Left ventricle myocardium superior (tissue), 1 donor: ENCODE measurements around the gene TMEM91. TPM values are rescaled to one million over a fixed set of nuclear protein-coding genes. Genes with fewer than 3 reads are reported as not detected.
A peak's percentile ranks its signal among the peaks of the same experiment; 100 is the strongest.

Experiments used
- ATAC-seq: fragments of 200-7000 bp; cut with Tn5 transposase; one replicate; pipeline ENCODE4 v1.9.1; 2020; ENCODE audit warnings: mild to moderate bottlenecking, moderate library complexity
- DNase-seq: peaks from one replicate; pipeline ENCODE4 v3.0.0-alpha.2; 2020
- intact Hi-C: fragments of 100-400 bp; cut with micrococcal nuclease; formaldehyde crosslinking; loops from one replicate; pipeline ENCODE4 v1.11.0; 2022
- total RNA-seq: library from RNA; stranded (reverse); fragmentation: NEBNext Ultra II Directional; extraction: Animal tissue kit (Norgen Biotek cat#: 25700); gene quantifications from one replicate; pipeline ENCODE4 v1.2.1, GENCODE V29; 2021
- donor health status: DM: no; HTN: yes; CAD: no; lungs with severe emphysema.

Gene TMEM91
- total RNA-seq, 1 donor from 2014 or later, result 3.6 TPM

DNA sequence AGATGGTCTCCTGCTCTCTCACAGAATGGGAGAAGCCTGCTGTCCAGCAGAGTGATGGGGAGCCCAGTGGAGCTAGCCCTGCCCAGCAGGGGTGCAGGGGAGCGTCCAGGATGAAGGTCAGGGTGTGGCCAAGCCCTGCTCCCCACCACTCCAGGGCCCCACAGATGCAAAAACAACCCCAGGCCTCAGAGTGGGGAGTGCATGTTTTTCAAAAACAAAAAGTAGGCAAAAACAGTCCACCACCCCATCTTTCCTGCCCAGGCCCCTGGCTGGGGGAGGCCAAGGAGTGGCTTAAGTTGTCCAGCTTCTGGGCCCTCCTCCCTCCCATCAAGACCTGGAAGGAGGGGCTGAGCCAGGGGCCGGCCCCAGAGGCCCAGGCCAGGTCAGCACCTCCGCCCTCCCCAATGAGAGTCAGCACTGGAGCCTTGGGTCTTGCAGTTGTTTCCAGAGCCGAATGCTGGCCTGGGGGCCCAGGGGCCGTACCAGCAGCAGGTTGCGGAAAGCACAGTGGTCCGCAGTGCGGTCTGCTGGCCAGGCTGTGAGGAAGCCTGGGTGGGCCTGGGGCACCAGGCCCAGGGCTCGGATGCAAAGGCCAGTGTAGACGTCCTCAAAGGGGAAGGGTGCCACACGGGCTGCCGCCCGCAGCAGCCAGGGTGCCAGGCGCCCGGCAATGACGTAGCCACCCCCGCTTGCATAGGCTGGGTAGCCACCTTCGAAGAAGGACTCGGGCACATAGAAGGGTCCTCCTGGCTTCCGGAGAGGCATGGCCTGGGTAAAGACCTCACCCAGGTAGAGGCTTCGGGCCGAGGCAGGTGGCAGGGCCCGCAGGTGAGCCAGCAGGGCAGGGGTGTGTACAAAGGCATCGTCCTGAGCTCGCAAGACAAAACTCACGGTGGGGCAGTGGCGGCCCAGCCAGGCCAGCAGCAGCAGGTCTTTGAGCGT, 49.1 kb downstream of the TMEM91 start:
- intact Hi-C loops, result no loop called here
- DNase-seq (no peak), ATAC-seq (no peak)

DNA sequence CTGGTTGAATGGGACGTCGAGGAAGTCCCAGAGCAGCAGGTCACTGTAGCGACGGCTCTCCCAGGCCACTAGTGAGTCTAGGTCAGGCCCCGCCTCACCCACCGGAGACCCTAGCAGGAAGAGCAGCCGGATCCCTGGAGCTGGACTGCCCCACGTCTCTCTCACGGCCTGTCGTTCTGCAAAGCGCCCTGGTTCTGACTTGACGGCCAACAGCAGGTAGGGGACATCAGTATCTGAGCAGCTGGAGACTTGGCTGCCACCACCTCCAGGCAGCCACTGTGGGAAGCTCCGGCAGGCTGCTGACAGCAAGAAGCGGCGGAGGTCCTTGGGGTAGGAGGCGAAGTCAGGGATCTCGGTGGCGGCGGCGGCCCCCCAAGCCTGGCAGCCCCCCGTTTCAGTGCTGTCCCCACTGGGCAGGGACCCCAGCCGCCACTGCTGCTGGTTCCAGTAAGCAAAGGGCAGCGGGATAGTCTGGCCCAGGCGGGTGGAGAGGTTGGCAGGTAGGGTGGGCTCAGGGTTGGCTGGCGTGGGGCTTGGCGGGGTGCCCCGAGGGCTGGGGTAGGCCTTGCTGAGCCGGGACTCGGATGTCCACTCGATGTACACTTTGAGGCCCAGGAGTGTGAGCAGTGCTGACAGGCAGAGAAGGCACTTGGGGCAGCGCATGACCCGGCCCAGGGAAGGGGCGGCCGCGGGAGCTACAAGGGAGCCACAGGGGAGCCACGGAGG, 49.9 kb downstream of the TMEM91 start:
- intact Hi-C loops, result no loop called here
- ATAC-seq (peak; percentile 25), DNase-seq (peak; percentile 53)

DNA sequence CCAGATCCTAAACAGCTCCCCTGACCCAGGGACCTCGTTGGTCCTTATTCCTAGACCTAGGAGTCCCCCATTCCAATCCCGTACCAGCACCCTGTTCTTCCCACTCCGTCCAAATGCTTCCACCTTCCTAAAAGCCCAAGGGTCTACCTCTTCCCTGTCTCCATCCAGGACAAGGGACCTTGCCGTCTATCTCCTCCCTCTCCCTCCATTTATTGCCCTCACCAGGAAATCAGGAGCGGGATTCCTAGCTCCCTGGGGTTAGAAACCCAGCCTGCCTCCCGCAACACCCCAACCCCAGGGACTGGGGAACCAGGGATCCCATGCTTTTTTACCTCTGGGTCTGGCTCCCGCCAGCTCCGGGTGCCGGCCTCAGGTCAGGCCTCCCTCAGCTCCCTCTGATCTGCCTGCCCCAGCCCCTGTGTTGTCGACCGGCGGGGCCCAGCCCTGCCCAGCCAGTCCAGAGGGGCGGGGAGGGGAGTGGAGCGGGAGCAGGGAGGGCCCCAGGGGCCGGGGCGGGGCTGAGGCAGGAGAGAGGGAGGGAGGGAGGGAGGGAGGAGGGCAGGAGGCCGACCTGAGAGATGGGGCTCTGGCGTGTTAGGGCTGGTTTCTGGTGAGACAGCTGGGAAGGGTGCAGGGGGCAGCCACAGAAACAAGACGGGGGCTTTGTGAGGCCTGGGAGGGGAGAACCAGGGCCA, 50.8 kb downstream of the TMEM91 start, which contains the start of gene B3GNT8:
B3GNT8 (minus strand) TSS at position 423 of the 695 bp plus-strand sequence. CDS start 596 bp downstream, outside the sequence.
- peak; percentile 84 for ATAC-seq
- intact Hi-C loops, result no loop called here

DNA sequence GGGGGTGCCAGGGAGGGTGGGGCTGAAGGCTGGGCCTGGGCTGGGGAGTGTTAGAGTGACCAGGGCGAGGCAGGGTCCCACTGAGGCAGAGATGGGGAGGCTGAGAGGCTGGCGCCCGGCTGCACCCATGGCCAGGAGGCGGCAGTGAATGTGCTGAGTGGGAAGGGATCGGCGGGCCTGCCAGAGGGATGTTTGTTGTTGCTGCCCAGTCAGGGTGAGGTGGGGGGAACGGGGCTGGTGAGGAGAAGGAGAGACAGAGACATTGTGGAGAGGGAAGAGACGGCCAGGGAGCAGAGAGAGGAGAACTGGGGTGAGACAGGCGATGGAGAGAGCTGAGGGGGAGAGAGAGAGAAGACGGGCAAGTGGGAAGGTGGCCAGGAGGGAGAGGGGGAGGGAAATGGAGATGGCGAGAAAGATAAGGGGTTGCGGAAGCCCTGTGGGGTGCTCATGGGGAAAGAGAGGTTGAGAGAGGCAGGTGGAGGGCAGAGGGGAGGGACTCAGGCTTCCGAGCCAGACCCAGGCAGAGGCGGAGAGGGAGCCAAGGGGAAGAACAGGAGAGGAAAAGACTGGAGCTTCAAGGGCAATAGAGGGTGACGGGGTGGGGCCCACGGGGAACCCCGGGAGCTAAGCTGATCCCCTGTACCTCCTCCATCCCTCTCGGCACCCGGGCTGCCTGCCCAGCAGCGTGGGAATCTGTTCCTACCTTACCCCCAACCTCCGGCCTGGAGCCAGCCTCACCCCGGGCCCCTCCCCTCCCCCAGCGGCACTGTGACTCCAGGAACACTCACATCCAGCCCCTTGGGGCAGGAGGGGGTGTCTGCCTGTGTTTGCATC, 51.5 kb downstream of the TMEM91 start:
- ATAC-seq, result peak; percentile 29
- peak; percentile 73 for DNase-seq
- intact Hi-C loops, result no loop called here

More for the DNA sequence above, 50.8 kb downstream of the TMEM91 start, which contains the start of gene B3GNT8:
- peak; percentile 94 for DNase-seq

DNA sequence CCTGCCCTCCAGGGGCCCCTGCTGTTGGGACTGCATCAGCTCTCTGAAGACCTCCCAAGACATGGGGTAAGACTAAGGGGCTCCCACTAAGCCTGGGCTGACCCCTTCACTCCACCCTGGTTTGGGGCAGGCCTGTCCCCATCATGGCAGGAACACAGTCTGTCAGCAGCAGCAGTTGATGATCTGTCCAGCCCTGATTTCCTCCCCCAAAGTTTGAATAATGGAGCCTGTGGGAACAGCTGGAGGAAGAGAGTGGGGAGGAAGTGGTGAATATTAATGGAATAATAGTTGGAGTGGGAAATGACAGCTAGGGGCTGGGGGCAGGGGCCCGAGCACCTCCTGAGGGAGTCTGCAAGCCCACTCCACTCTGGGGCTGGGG, 52.1 kb downstream of the TMEM91 start:
- intact Hi-C loops, result no loop called here
- DNase-seq, result no peak
- no peak for ATAC-seq

DNA sequence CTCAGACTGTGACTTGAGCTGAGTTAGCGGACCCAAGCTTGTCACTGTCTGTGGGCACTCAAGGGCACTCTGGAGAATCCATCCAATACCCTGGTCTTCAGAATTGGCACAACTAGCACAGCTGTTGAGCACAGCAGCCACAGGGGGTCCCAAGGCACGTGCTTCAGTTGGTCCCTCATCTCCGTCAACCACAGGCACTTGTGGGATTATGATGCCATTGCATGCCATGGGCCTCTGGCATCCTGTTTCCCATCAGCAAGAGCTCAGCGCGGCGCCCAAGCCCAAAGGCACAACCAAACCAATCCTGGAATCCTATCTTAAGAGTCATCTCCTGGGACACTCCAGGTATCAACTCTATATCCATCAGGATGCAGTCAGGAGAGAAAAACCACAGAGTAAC, 54.6 kb downstream of the TMEM91 start:
- no peak for DNase-seq
- no peak for ATAC-seq
- intact Hi-C loops, result no loop called here

DNA sequence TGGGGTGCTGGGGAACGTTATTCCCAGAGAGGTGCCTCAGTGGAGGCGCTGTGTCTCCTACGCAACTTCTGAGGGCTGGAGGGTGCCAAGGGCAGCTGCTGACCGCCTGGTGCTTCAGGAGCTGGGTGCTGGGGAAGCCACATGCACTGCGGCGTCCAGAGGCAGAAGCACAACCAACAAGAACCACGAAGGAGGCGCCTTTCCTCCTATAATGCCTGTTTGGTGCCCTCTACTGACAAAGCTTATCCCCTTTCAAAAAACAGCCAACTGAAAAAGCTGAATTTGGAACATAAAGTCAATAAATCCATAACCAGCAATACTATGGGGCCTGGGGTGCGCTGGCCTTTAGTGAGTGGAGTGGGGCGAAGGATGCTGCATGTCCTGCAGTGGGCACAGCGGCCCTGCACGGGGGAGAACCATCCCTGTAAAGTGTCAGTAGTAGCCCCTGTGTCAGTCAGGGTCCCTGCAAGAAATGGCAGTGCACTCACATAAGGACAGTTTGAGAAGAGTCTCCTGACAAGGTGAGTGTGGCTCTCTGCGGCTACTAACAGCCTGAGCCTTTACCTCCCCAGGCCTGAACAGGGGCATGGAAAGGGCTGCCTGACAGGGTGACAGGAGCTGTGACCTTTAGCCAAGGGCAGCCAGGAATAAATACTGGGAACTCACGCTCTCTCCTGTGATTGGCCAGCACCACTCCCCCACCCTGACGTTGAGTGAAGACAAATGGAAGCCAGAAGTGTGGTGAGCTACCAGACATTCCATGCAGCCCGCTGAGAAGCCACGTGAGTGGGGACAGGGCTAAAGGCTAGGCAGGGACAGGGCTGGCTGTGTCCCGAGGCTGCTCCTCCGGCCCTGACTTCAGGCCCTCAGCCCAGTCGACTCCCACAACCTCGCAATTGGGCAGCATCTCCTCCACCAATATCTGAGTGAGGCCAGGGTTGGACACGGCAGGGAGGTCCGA, 55.4 kb downstream of the TMEM91 start:
- ATAC-seq (peak; percentile 82), DNase-seq (peak; percentile 88)
- intact Hi-C loops, result no loop called here

DNA sequence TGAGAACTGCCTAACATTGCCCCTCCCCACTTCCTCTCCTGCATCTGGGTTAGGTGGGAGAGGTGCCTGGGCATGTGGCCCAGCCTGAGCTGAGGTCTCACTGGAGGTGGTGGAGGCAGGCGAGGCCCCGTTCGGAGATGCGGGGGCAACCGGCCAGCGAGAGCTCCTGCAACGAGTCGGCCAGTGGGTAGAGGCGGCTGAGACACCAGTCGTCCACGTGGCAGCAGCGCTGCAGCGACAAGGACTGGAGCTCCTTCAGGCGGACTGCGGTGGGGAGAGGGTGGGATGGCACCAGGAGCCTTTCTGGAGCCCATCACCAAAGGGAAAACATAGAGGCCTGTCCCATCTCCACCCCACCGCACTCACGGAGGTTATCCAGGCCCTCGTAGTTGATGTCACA, 56.8 kb downstream of the TMEM91 start:
- ATAC-seq (no peak), DNase-seq (no peak)
- intact Hi-C loops, result no loop called here

Other genes with a start within 250 kb of the TMEM91 start
- gene CYP2S1, start 183.3 kb upstream of the TMEM91 start, total RNA-seq, result 0.87 TPM
- gene AXL, start 157.3 kb upstream of the TMEM91 start, total RNA-seq, result 13.8 TPM
- 128 TPM for gene HNRNPUL1, start 112.2 kb upstream of the TMEM91 start, total RNA-seq
- gene CCDC97, start 66.4 kb upstream of the TMEM91 start, total RNA-seq, result 15.9 TPM
- 13.2 TPM for gene TGFB1, start 22.6 kb upstream of the TMEM91 start, total RNA-seq
- gene B9D2, start 12.4 kb upstream of the TMEM91 start, total RNA-seq, result 3.7 TPM
- gene EXOSC5, start 20.8 kb downstream of the TMEM91 start, total RNA-seq, result 14.4 TPM
- gene BCKDHA, start 21.3 kb downstream of the TMEM91 start, total RNA-seq, result 49.2 TPM
- gene B3GNT8, start 50.8 kb downstream of the TMEM91 start, total RNA-seq, result 12.4 TPM
- 111 TPM for gene DMAC2, start 63.4 kb downstream of the TMEM91 start, total RNA-seq
- gene ERICH4, start 66.6 kb downstream of the TMEM91 start, total RNA-seq, result not detected
- gene CEACAM21, start 199.6 kb downstream of the TMEM91 start, total RNA-seq, result 0.99 TPM